MM.1S (cell line): ENCODE measurements around the gene CDSN.

Source experiments
- DNase-seq: peaks from one replicate; pipeline ENCODE4 v3.0.0-alpha.2; 2015
- H2AFZ ChIP-seq: fragments of 300-600 bp; sonication (generic); 2 replicates; pipeline ENCODE4 v1.6.0; 2016; ENCODE audit warnings: antibody characterized with exemption, low read length
- H3F3A ChIP-seq: fragments of 300-600 bp; sonication (generic); 2 replicates; pipeline ENCODE4 v1.6.1; 2016; ENCODE audit warnings: mild to moderate bottlenecking, antibody characterized with exemption, low read length, moderate library complexity, mixed read lengths; ENCODE audit not compliant: insufficient read depth
- H3K27ac ChIP-seq: fragments of 300-600 bp; sonication (generic); 2 replicates; pipeline ENCODE4 v1.5.1; 2016; ENCODE audit warnings: mild to moderate bottlenecking, low read length
- H3K27me3 ChIP-seq: fragments of 300-600 bp; sonication (generic); replicated peaks from 2 replicates; pipeline ENCODE4 v1.6.0; 2016; ENCODE audit warnings: low read length; ENCODE audit not compliant: insufficient read depth
- H3K36me3 ChIP-seq: fragments of 300-600 bp; sonication (generic); replicated peaks from 2 replicates; pipeline ENCODE4 v1.6.1; 2016; ENCODE audit warnings: mild to moderate bottlenecking, low read length, mixed read lengths; ENCODE audit not compliant: insufficient read depth
- H3K4me1 ChIP-seq: fragments of 300-600 bp; sonication (generic); 2 replicates; pipeline ENCODE4 v1.6.1; 2016; ENCODE audit warnings: low read length, mixed read lengths
- H3K4me2 ChIP-seq: fragments of 300-600 bp; sonication (generic); 2 replicates; pipeline ENCODE4 v1.6.0; 2016; ENCODE audit warnings: low read depth, low read length
- H3K4me3 ChIP-seq: fragments of 300-600 bp; sonication (generic); 2 replicates; pipeline ENCODE4 v1.5.1; 2016; ENCODE audit warnings: low read length, mixed read lengths
- H3K79me2 ChIP-seq: fragments of 300-600 bp; sonication (generic); 2 replicates; pipeline ENCODE4 v1.6.1; 2016; ENCODE audit warnings: mixed run types, low read length, mixed read lengths
- H3K9ac ChIP-seq: fragments of 300-600 bp; sonication (generic); 2 replicates; pipeline ENCODE4 v1.6.1; 2016; ENCODE audit warnings: low read length, mixed read lengths
- H3K9me2 ChIP-seq: fragments of 300-600 bp; sonication (generic); replicated peaks from 2 replicates; pipeline ENCODE4 v1.6.1; 2016; ENCODE audit warnings: mild to moderate bottlenecking, low read length, mixed read lengths; ENCODE audit not compliant: insufficient read depth
- H3K9me3 ChIP-seq: fragments of 300-600 bp; sonication (generic); replicated peaks from 2 replicates; pipeline ENCODE4 v1.6.1; 2016; ENCODE audit warnings: mild to moderate bottlenecking, low read length, mixed read lengths; ENCODE audit not compliant: insufficient read depth
- H4K20me1 ChIP-seq: fragments of 300-600 bp; sonication (generic); 2 replicates; pipeline ENCODE4 v1.6.1; 2016; ENCODE audit warnings: mild to moderate bottlenecking, low read length, moderate library complexity, mixed read lengths; ENCODE audit not compliant: insufficient read depth
- CTCF ChIP-seq: fragments of 300-600 bp; sonication (generic); IDR thresholded peaks from 2 replicates; pipeline ENCODE4 v1.5.1; 2016; ENCODE audit warnings: antibody characterized with exemption, low read length, mixed read lengths
- EZH2 ChIP-seq: fragments of 300-600 bp; sonication (generic); optimal IDR thresholded peaks from 2 replicates; pipeline ENCODE3; 2017; ENCODE audit warnings: low read depth, mild to moderate bottlenecking, antibody characterized with exemption, low read length, mixed read lengths
- EZH2phosphoT487 ChIP-seq: fragments of 300-600 bp; sonication (generic); IDR thresholded peaks from 2 replicates; pipeline ENCODE4 v1.6.1; 2018; ENCODE audit warnings: antibody characterized with exemption, low read length

The CDSN gene

GRCh38 chr6:31086788-31087440, 33.3 kb downstream of the CDSN start:
- Histone ChIP-seq H3F3A (no peaks in the 10 kb centered on the region), H3K4me1 (no peaks in the 10 kb centered on the region), H3K27me3 (no peaks in the 10 kb centered on the region), H3K4me2 (no peak overlapping the region), H3K9me2 (no peaks in the 10 kb centered on the region), H3K9me3 (no peaks in the 10 kb centered on the region), H4K20me1 (no peaks in the 10 kb centered on the region), H3K27ac (no peak overlapping the region), H3K4me3 (no peak overlapping the region), H2AFZ (no peak overlapping the region), H3K79me2 (no peaks in the 10 kb centered on the region), H3K9ac (no peak overlapping the region), H3K36me3 (no peaks in the 10 kb centered on the region)
- DNase-seq = no peak
- TF ChIP-seq EZH2phosphoT487 (no peak), EZH2 (no peak), CTCF (no peak)

- no peak overlapping the region for H3K27ac ChIP-seq
- no peaks in the 10 kb centered on the region for H3K79me2 ChIP-seq
- H3K4me2 ChIP-seq = no peak overlapping the region
- no peaks in the 10 kb centered on the region for H3K4me1 ChIP-seq
- H3K27me3 ChIP-seq = no peaks in the 10 kb centered on the region
- H3K9ac ChIP-seq = no peak overlapping the region
- H4K20me1 ChIP-seq = no peaks in the 10 kb centered on the region
- H3K4me3 ChIP-seq = no peak overlapping the region
- no peaks in the 10 kb centered on the region for H3K9me3 ChIP-seq
- TF ChIP-seq EZH2 (no peak), CTCF (peak; percentile 43)
- no peaks in the 10 kb centered on the region for H3K9me2 ChIP-seq
- 0 out of 2 replicates have a peak overlapping the region, but pooled peaks have one; percentile 15 for H2AFZ ChIP-seq
- no peak for DNase-seq
- no peaks in the 10 kb centered on the region for H3K36me3 ChIP-seq
- no peaks in the 10 kb centered on the region for H3F3A ChIP-seq
Measured at GRCh38 chr6:31083742-31084354, 36.4 kb downstream of the CDSN start.

- H3K27ac ChIP-seq = no peak overlapping the region
- no peak for DNase-seq
- TF ChIP-seq CTCF (no peak), EZH2phosphoT487 (no peak), EZH2 (no peak)
Measured at GRCh38 chr6:31081872-31082271, 38.4 kb downstream of the CDSN start.

More at GRCh38 chr6:31081872-31082271, 38.4 kb downstream of the CDSN start:
- H3F3A ChIP-seq = no peaks in the 10 kb centered on the region
- H3K9me2 ChIP-seq = no peaks in the 10 kb centered on the region
- H3K4me2 ChIP-seq = no peak overlapping the region
- H3K27me3 ChIP-seq = no peaks in the 10 kb centered on the region
- H3K4me3 ChIP-seq = no peak overlapping the region
- H4K20me1 ChIP-seq = no peaks in the 10 kb centered on the region
- no peaks in the 10 kb centered on the region for H3K36me3 ChIP-seq
- H3K79me2 ChIP-seq = no peaks in the 10 kb centered on the region
- H2AFZ ChIP-seq = no peak overlapping the region
- no peak overlapping the region for H3K9ac ChIP-seq
- no peaks in the 10 kb centered on the region for H3K9me3 ChIP-seq
- no peaks in the 10 kb centered on the region for H3K4me1 ChIP-seq
